WTC11 (cell line): ENCODE data around the gene AQP12A. TPM values are rescaled to one million over a fixed set of nuclear protein-coding genes. Genes with fewer than 3 reads are reported as not detected.

Experiments
- ATAC-seq: fragments of 200-7000 bp; cut with Tn5 transposase; 2 replicates; pipeline ENCODE4 v1.10.0; 2021; ENCODE audit warnings: mild to moderate bottlenecking, moderate library complexity
- CTCF ChIA-PET: fragments of 300-600 bp; sonication (Branson Sonifier 250); formaldehyde crosslinking; loops from one replicate; lab custom pipeline; 2021; ENCODE audit warnings: antibody characterized with exemption; lab: Charles Lee
- POLR2A ChIA-PET: fragments of 350-600 bp; sonication (Branson Sonifier 250); formaldehyde crosslinking; loops from one replicate; lab custom pipeline; 2021; ENCODE audit warnings: antibody characterized with exemption; lab: Charles Lee
- DNase-seq: peaks from one replicate; pipeline ENCODE4 v3.0.0; 2021; ENCODE audit warnings: low spot score
- H3K27ac Mint-ChIP-seq: 2 replicates; pipeline ENCODE4 v1.8.0; 2021; ENCODE audit warnings: mixed read lengths
- H3K27me3 Mint-ChIP-seq: 2 replicates; pipeline ENCODE4 v1.8.0; 2021; ENCODE audit warnings: low read depth, mild to moderate bottlenecking, moderate library complexity, mixed read lengths
- H3K36me3 Mint-ChIP-seq: 2 replicates; pipeline ENCODE4 v1.8.0; 2021; ENCODE audit warnings: mixed read lengths
- H3K4me1 Mint-ChIP-seq: 2 replicates; pipeline ENCODE4 v1.8.0; 2022; ENCODE audit warnings: mixed read lengths
- H3K4me3 Mint-ChIP-seq: 2 replicates; pipeline ENCODE4 v1.8.0; 2021; ENCODE audit warnings: mild to moderate bottlenecking, moderate library complexity, mixed read lengths
- H3K9me3 Mint-ChIP-seq: 2 replicates; pipeline ENCODE4 v1.8.0; 2021; ENCODE audit warnings: mixed read lengths
- CBFB ChIP-seq: sonication (generic); formaldehyde crosslinking; IDR thresholded peaks from 2 replicates; pipeline ENCODE4 v1.8.1; 2022; ENCODE audit warnings: mild to moderate bottlenecking, low read depth, missing genetic modification reagents
- CREB1 ChIP-seq: sonication (generic); formaldehyde crosslinking; IDR thresholded peaks from 2 replicates; pipeline ENCODE4 v1.8.0; 2023; ENCODE audit warnings: mild to moderate bottlenecking, missing genetic modification reagents
- CREM ChIP-seq: sonication (generic); formaldehyde crosslinking; IDR thresholded peaks from 2 replicates; pipeline ENCODE4 v1.8.1; 2022; ENCODE audit warnings: mild to moderate bottlenecking, missing genetic modification reagents, moderate library complexity
- E2F1 ChIP-seq: sonication (generic); formaldehyde crosslinking; IDR thresholded peaks from 2 replicates; pipeline ENCODE4 v1.8.0; 2022; ENCODE audit warnings: mild to moderate bottlenecking, missing genetic modification reagents
- ELF4 ChIP-seq: sonication (generic); formaldehyde crosslinking; IDR thresholded peaks from 2 replicates; pipeline ENCODE4 v1.8.1; 2022; ENCODE audit warnings: low read depth, mild to moderate bottlenecking, moderate library complexity, missing genetic modification reagents
- EMX1 ChIP-seq: fragments of 250-450 bp; sonication (Bioruptor Pico); IDR thresholded peaks from 2 replicates; pipeline ENCODE4 v1.8.0; 2021; ENCODE audit warnings: mild to moderate bottlenecking
- GRHL2 ChIP-seq: fragments of 250-450 bp; sonication (Bioruptor Pico); IDR thresholded peaks from 2 replicates; pipeline ENCODE4 v1.8.0; 2022; ENCODE audit warnings: mild to moderate bottlenecking, moderate library complexity; ENCODE audit not compliant: insufficient replicate concordance, severe bottlenecking
- KAT7 ChIP-seq: sonication (generic); formaldehyde crosslinking; IDR thresholded peaks from 2 replicates; pipeline ENCODE4 v1.8.1; 2023; ENCODE audit warnings: missing genetic modification reagents, mild to moderate bottlenecking, borderline replicate concordance
- MAX ChIP-seq: sonication (generic); formaldehyde crosslinking; IDR thresholded peaks from 2 replicates; pipeline ENCODE4 v1.8.0; 2022; ENCODE audit warnings: mild to moderate bottlenecking, missing genetic modification reagents
- NR3C1 ChIP-seq: sonication (generic); formaldehyde crosslinking; conservative IDR thresholded peaks from 2 replicates; pipeline ENCODE4 v1.8.1; 2023; ENCODE audit warnings: low read depth, mild to moderate bottlenecking, missing genetic modification reagents
- PRDM15 ChIP-seq: sonication (generic); formaldehyde crosslinking; IDR thresholded peaks from 2 replicates; pipeline ENCODE4 v1.8.0; 2022; ENCODE audit warnings: missing genetic modification reagents
- PRRX2 ChIP-seq: fragments of 250-450 bp; sonication (Bioruptor Pico); IDR thresholded peaks from 2 replicates; pipeline ENCODE4 v1.8.0; 2021; ENCODE audit warnings: mild to moderate bottlenecking
- RORB ChIP-seq: fragments of 250-450 bp; sonication (Bioruptor Pico); IDR thresholded peaks from 2 replicates; pipeline ENCODE4 v1.9.0; 2021; ENCODE audit warnings: mild to moderate bottlenecking
- SMAD3 ChIP-seq: sonication (generic); formaldehyde crosslinking; IDR thresholded peaks from 2 replicates; pipeline ENCODE4 v1.8.0; 2022; ENCODE audit warnings: missing genetic modification reagents, mild to moderate bottlenecking, borderline replicate concordance
- SP1 ChIP-seq: sonication (generic); formaldehyde crosslinking; conservative IDR thresholded peaks from 2 replicates; pipeline ENCODE4 v1.8.1; 2022; ENCODE audit warnings: missing genetic modification reagents
- ZMAT4 ChIP-seq: fragments of 250-450 bp; sonication (Bioruptor Pico); IDR thresholded peaks from 2 replicates; pipeline ENCODE4 v1.9.0; 2021; ENCODE audit warnings: mild to moderate bottlenecking
- ZNF138 ChIP-seq: sonication (generic); formaldehyde crosslinking; conservative IDR thresholded peaks from 2 replicates; pipeline ENCODE4 v1.8.1; 2022; ENCODE audit warnings: mild to moderate bottlenecking, moderate library complexity, missing genetic modification reagents
- ZNF281 ChIP-seq: sonication (generic); formaldehyde crosslinking; IDR thresholded peaks from 2 replicates; pipeline ENCODE4 v1.8.0; 2023; ENCODE audit warnings: mild to moderate bottlenecking, missing genetic modification reagents
- total RNA-seq: library from RNA; stranded (reverse); gene quantifications from 3 replicates; pipeline ENCODE4 v1.2.3, GENCODE V29; 2021

The AQP12A gene
- total RNA-seq, 1 experiment from 2014 or later, result not detected

- Mint-ChIP-seq H3K4me1 (no peaks in the 10 kb centered on the region), H3K9me3 (no peaks in the 10 kb centered on the region), H3K36me3 (peaks cover 17% of the 10 kb centered on the region), H3K27me3 (no peaks in the 10 kb centered on the region), H3K4me3 (no peak overlapping the region), H3K27ac (no peak overlapping the region)
- ATAC-seq (no peak), DNase-seq (no peak)
- POLR2A ChIA-PET, result no interaction called here
- no peak for TF ChIP-seq RORB (CRISPR knock-in tag)
- no peak for TF ChIP-seq ZNF281 (CRISPR knock-in tag)
- TF ChIP-seq KAT7 (CRISPR knock-in tag), result no peak
- no peak for TF ChIP-seq SMAD3 (CRISPR knock-in tag)
- no peak for TF ChIP-seq NR3C1 (CRISPR knock-in tag)
- TF ChIP-seq ELF4, result no peak
- TF ChIP-seq E2F1 (CRISPR knock-in tag), result no peak
- no peak for TF ChIP-seq SP1 (CRISPR knock-in tag)
- no peak for TF ChIP-seq GRHL2 (CRISPR knock-in tag)
- no peak for TF ChIP-seq CBFB
- CTCF ChIA-PET, result no interaction called here
Observed at GRCh38 chr2:240717681-240718581, 26.3 kb downstream of the AQP12A start.

- POLR2A ChIA-PET, result no interaction called here
- no peaks in the 10 kb centered on the region for H3K27me3 Mint-ChIP-seq
- peaks cover 25% of the 10 kb centered on the region for H3K36me3 Mint-ChIP-seq
- H3K4me1 Mint-ChIP-seq, result no peaks in the 10 kb centered on the region
- no peak for TF ChIP-seq CREB1 (CRISPR knock-in tag)
- TF ChIP-seq PRRX2 (CRISPR knock-in tag), result no peak
- TF ChIP-seq PRDM15, result no peak
- no peak for TF ChIP-seq ZMAT4 (CRISPR knock-in tag)
- TF ChIP-seq CREM (CRISPR knock-in tag), result no peak
- no peak for TF ChIP-seq MAX
- TF ChIP-seq EMX1, result no peak
- TF ChIP-seq ZNF138, result no peak
- TF ChIP-seq, all 79 proteins: peak for 0
- CTCF ChIA-PET, result no interaction called here
- no peaks in the 10 kb centered on the region for H3K9me3 Mint-ChIP-seq
- DNase-seq, result no peak
- no peak for ATAC-seq
- no peak overlapping the region for H3K4me3 Mint-ChIP-seq
- no peak overlapping the region for H3K27ac Mint-ChIP-seq
Observed at GRCh38 chr2:240718896-240719490, 27.3 kb downstream of the AQP12A start.
